Endodermal cell (in vitro differentiated cells): ENCODE data around the gene KIAA0513. TPM values are rescaled to one million over a fixed set of nuclear protein-coding genes. Genes with fewer than 3 reads are reported as not detected.

Experiments used
- DNase-seq: peaks from one replicate; pipeline ENCODE4 v3.0.0-alpha.2; 2017
- H3K27ac ChIP-seq: 2 replicates; pipeline ENCODE4 v1.5.1; 2013; ENCODE audit warnings: mild to moderate bottlenecking, low read depth, low read length, moderate library complexity
- H3K27me3 ChIP-seq: 2 replicates; pipeline ENCODE4 v1.6.1; 2013; ENCODE audit warnings: mild to moderate bottlenecking, low read length, moderate library complexity; ENCODE audit not compliant: insufficient read depth, control insufficient read depth, poor library complexity, severe bottlenecking
- H3K36me3 ChIP-seq: 2 replicates; pipeline ENCODE4 v1.7.0; 2013; ENCODE audit warnings: mild to moderate bottlenecking, low read length, moderate library complexity; ENCODE audit not compliant: control insufficient read depth, insufficient read depth
- H3K4me1 ChIP-seq: one replicate; pipeline ENCODE4 v1.7.0; 2013; ENCODE audit warnings: low read length; ENCODE audit not compliant: control insufficient read depth, insufficient read depth
- H3K4me3 ChIP-seq: 2 replicates; pipeline ENCODE4 v1.5.1; 2013; ENCODE audit warnings: mild to moderate bottlenecking, low read length, moderate library complexity
- H3K9ac ChIP-seq: 2 replicates; pipeline ENCODE4 v1.6.1; 2013; ENCODE audit warnings: mild to moderate bottlenecking, low read length, moderate library complexity; ENCODE audit not compliant: poor library complexity, severe bottlenecking; ENCODE audit errors: extremely low read depth
- H3K9me3 ChIP-seq: 2 replicates; pipeline ENCODE4 v1.6.1; 2013; ENCODE audit warnings: mild to moderate bottlenecking, low read length, moderate library complexity; ENCODE audit not compliant: control insufficient read depth
- H3K27ac Mint-ChIP-seq: 2 replicates; pipeline ENCODE4 v1.8.0; 2020; ENCODE audit warnings: mixed read lengths
- H3K27me3 Mint-ChIP-seq: 2 replicates; pipeline ENCODE4 v1.8.0; 2021; ENCODE audit warnings: mild to moderate bottlenecking, mixed read lengths; ENCODE audit not compliant: insufficient read depth
- H3K36me3 Mint-ChIP-seq: 2 replicates; pipeline ENCODE4 v1.8.0; 2020; ENCODE audit warnings: low read depth, mixed read lengths
- H3K4me1 Mint-ChIP-seq: 2 replicates; pipeline ENCODE4 v1.8.0; 2020; ENCODE audit warnings: mixed read lengths
- H3K4me3 Mint-ChIP-seq: 2 replicates; pipeline ENCODE4 v1.8.0; 2020; ENCODE audit warnings: mild to moderate bottlenecking, moderate library complexity, mixed read lengths
- H3K9me3 Mint-ChIP-seq: 2 replicates; pipeline ENCODE4 v1.8.0; 2020; ENCODE audit warnings: mild to moderate bottlenecking, mixed read lengths
- CTCF ChIP-seq: fragments of 200-600 bp; sonication (generic); conservative IDR thresholded peaks from 2 replicates; pipeline ENCODE4 v1.5.0; 2021; ENCODE audit warnings: antibody characterized with exemption, mild to moderate bottlenecking
- WGBS, 2 experiments: methylation state at CpG; one replicate each; pipeline versions ENCODE4 v1.1.5 to v1.1.7; 2013; ENCODE audit warnings: missing lambda C conversion rate in 2 of 2, mixed read lengths in 1 of 2; ENCODE audit not compliant: insufficient coverage in 1 of 2, insufficient read length in 1 of 2; 5-methylcytosine and 5-hydroxymethylcytosine counted together
- total RNA-seq, 2 donors: library from RNA; stranded (reverse); fragmentation: NEBNext Ultra II Directional in 1 of 2; extraction: Animal tissue kit (Norgen Biotek cat#: 25700) in 1 of 2; gene quantifications; 2 replicates in 1 of 2; 3 replicates in 1 of 2; pipeline ENCODE4 v1.2.1, GENCODE V29; 2021

KIAA0513 gene
- total RNA-seq, 2 donors from 2014 or later, result 9.2 to 16.0 TPM

DNA sequence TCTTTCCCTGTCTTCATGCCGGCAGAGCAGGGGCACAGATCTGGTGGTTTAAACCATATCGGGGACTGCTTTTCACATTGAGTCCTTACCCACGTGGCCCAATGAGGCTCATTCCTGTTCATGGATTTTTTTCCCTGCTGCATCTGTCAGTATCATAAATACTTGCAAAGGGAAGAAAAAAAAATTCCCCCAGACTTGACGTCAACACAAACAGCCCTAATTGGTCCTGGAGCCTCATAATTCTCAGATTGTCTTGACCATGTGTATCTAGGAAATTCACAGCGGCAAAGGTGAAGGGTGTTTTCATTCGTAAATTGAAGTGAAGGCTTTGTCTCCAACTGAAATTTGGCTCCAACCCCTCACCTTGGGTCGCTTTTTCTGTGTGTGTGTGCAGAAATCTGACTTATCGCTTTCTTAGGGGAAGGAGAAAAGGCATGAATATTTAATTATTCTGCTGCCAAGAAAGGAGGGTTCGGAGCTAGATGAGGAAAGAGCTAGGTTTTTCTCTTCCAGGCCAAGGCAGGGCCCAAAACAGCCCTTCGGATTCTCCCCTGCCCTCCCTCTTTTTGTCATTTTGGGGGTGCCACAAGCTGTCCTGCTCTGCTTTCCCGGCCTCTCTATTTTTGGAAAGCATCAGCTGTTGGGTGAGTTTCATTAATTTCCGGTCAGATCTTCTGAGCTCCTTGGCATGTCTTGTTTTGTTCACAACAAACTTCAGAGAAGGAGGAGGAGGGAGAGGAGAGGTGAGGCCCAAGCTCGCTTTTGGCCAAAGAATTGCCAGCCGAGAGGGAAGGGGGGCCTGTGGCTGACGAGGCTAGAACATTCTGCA lies 102.5 kb downstream of the KIAA0513 start:
- H3K27ac Mint-ChIP-seq, result no peak overlapping the region
- 83 to 87% methylated on average over 9 to 15 of the region's 15 CpGs for WGBS, 2 experiments

GRCh38 chr16:85130705-85131028 lies 103.1 kb downstream of the KIAA0513 start:
- peaks cover 8% of the 10 kb centered on the region for H3K4me1 Mint-ChIP-seq
- no peak overlapping the region for H3K4me3 Mint-ChIP-seq
- H3K4me3 ChIP-seq, result no peak overlapping the region
- no peaks in the 10 kb centered on the region for H3K9me3 Mint-ChIP-seq
- H3K27ac Mint-ChIP-seq, result no peak overlapping the region
- peaks cover 3% of the 10 kb centered on the region for H3K27me3 Mint-ChIP-seq
- no peaks in the 10 kb centered on the region for H3K27me3 ChIP-seq
- H3K9me3 ChIP-seq, result no peaks in the 10 kb centered on the region
- H3K36me3 Mint-ChIP-seq, result no peaks in the 10 kb centered on the region
- no peak for DNase-seq
- H3K9ac ChIP-seq, result no peak overlapping the region
- H3K4me1 ChIP-seq, result no peaks in the 10 kb centered on the region
- H3K27ac ChIP-seq, result no peak overlapping the region
- TF ChIP-seq CTCF, result no peak
- H3K36me3 ChIP-seq, result no peaks in the 10 kb centered on the region
- 91 to 100% methylated on average over 5 of the region's 5 CpGs for WGBS, 2 experiments

More for the DNA sequence above, 102.5 kb downstream of the KIAA0513 start:
- Mint-ChIP-seq H3K36me3 (no peaks in the 10 kb centered on the region), H3K4me3 (no peak overlapping the region), H3K4me1 (peaks cover 8% of the 10 kb centered on the region), H3K27me3 (peaks cover 3% of the 10 kb centered on the region), H3K9me3 (no peaks in the 10 kb centered on the region)
- no peaks in the 10 kb centered on the region for H3K27me3 ChIP-seq
- no peak overlapping the region for H3K9ac ChIP-seq
- no peak for TF ChIP-seq CTCF
- no peaks in the 10 kb centered on the region for H3K4me1 ChIP-seq
- H3K9me3 ChIP-seq, result no peaks in the 10 kb centered on the region
- DNase-seq, result no peak
- no peak overlapping the region for H3K4me3 ChIP-seq
- H3K27ac ChIP-seq, result no peak overlapping the region
- H3K36me3 ChIP-seq, result no peaks in the 10 kb centered on the region

- no peak overlapping the region for H3K4me3 ChIP-seq
- no peaks in the 10 kb centered on the region for H3K9me3 ChIP-seq
- no peak for DNase-seq
- H3K4me1 ChIP-seq, result no peaks in the 10 kb centered on the region
- Mint-ChIP-seq H3K27me3 (peaks cover 8% of the 10 kb centered on the region), H3K4me3 (no peak overlapping the region), H3K36me3 (no peaks in the 10 kb centered on the region), H3K9me3 (peaks cover 2% of the 10 kb centered on the region), H3K27ac (no peak overlapping the region), H3K4me1 (no peaks in the 10 kb centered on the region)
- H3K36me3 ChIP-seq, result no peaks in the 10 kb centered on the region
- no peaks in the 10 kb centered on the region for H3K27me3 ChIP-seq
- H3K27ac ChIP-seq, result no peak overlapping the region
- TF ChIP-seq CTCF, result no peak
- H3K9ac ChIP-seq, result no peak overlapping the region
- 93 to 99% methylated on average over 9 to 18 of the region's 20 CpGs for WGBS, 2 experiments
These were observed 105.1 kb downstream of the KIAA0513 start for GRCh38 chr16:85132456-85133289.
